ENCODE results near the gene UGT1A8.

- TF ChIP-seq EP300 (IDR thresholded peaks at IDR 0.05) (no peak), POLR2A (IDR thresholded peaks at IDR 0.05) (no peak)
- TF ChIP-seq, protein P1, sequence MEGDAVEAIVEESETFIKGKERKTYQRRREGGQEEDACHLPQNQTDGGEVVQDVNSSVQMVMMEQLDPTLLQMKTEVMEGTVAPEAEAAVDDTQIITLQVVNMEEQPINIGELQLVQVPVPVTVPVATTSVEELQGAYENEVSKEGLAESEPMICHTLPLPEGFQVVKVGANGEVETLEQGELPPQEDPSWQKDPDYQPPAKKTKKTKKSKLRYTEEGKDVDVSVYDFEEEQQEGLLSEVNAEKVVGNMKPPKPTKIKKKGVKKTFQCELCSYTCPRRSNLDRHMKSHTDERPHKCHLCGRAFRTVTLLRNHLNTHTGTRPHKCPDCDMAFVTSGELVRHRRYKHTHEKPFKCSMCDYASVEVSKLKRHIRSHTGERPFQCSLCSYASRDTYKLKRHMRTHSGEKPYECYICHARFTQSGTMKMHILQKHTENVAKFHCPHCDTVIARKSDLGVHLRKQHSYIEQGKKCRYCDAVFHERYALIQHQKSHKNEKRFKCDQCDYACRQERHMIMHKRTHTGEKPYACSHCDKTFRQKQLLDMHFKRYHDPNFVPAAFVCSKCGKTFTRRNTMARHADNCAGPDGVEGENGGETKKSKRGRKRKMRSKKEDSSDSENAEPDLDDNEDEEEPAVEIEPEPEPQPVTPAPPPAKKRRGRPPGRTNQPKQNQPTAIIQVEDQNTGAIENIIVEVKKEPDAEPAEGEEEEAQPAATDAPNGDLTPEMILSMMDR (IDR thresholded peaks at IDR 0.05), result no peak
These were observed 155.2 kb downstream of the UGT1A8 start for GRCh38 chr2:233772583-233772982.

Measured in ovary (tissue), 3 donors.